OCI-LY7 (cell line): ENCODE results near the gene KCNQ1.

Experiments
- CTCF ChIP-seq: fragments of 200-600 bp; sonication (generic); conservative IDR thresholded peaks from 2 replicates; pipeline ENCODE4 v1.5.1; 2014; ENCODE audit warnings: mild to moderate bottlenecking, antibody characterized with exemption, low read length, moderate library complexity, mixed read lengths
- EZH2phosphoT487 ChIP-seq: fragments of 200-600 bp; sonication (generic); IDR thresholded peaks from 2 replicates; pipeline ENCODE4 v1.6.1; 2018; ENCODE audit warnings: low read depth, borderline replicate concordance, mild to moderate bottlenecking, mixed run types, antibody characterized with exemption, low read length, moderate library complexity, mixed read lengths

DNA sequence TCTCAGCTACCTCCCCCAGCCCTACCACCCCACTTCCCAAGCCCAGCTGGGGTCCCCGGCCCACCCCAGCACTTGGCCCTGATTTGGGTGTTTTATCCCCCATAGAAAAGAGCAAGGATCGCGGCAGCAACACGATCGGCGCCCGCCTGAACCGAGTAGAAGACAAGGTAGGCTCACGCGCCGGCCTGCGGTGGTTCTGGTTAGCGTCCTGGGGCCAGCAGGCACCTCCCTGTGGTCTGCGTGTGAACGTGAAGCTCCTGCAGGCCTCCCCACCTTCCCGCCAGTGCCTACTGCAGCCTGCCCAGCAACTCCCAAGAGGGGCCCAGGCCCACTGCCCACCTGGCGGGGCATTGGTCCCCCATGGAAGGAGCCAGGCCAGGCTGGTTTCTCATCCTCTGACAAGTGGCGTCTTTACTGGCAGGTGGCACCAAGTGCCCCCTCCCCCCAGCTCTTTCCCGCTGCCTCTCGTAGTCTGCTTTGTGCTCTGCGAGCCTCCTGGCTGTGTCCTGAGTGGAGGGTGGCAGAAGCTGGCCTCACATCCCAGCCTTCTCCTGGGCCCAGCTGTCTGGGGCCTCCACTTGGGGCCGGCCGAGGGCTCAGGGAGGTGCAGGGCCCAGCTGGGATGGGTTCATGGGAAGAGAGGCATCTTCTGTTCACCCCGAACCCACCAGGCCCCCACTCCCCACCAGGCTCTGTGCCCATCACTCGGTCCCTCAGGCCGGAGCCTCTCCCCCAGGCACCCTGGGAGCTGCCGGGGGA lies 333.2 kb downstream of the KCNQ1 start:
- TF ChIP-seq CTCF: no peak
- no peak for TF ChIP-seq EZH2phosphoT487
